Kidney capillary endothelial cell (primary cell): ENCODE measurements around the gene CIITA.
A peak's percentile ranks its signal among the peaks of the same experiment; 100 is the strongest.
"Not testable (repeated sequence)": the region's sequence is repeated elsewhere in the genome, so short reads cannot be mapped to it uniquely, and the experiment has no call there.

ENCODE experiments used
- DNase-seq: peaks from one replicate; pipeline ENCODE4 v3.0.0-alpha.2; 2018; ENCODE audit warnings: low spot score

CIITA gene

GRCh38 chr16:10876799-10877341 is at the start of gene CIITA:
CIITA (plus strand) TSS chr16:10877202; CDS start chr16:10877331, 129 bp downstream.
- no peak for DNase-seq

DNA sequence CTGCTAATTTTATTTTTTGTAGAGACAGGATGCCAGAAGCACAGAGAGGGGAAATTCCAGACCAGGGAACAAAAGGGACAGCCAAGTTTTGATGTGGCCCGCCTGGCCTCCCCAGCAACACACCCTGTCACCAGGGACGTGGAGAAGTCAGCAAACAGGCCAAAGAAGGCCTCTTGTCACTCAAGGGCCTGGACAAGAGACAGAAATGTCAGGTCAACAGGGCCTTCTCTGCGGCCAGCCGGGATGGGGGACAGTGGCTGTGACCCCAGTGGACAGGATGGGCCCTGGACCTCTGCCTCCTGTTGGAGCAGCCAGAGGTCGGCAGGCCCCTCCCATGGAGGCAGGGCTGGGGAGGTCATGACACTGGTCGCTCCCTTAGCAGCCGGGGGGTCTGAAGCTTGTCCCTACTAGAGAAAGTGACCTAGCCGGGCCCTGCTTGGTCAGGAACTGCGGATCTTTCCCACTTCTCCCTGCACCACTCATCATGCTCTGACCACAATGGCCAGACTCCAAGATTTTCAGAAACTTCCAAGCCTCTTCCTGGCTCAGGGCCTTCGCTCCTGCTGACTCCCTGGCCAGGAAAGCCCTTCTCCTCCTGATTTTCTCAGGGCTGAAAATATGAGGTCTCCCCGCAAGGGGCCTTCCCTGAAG is 49.2 kb upstream of the CIITA start:
- DNase-seq, result peak; percentile 6

DNA sequence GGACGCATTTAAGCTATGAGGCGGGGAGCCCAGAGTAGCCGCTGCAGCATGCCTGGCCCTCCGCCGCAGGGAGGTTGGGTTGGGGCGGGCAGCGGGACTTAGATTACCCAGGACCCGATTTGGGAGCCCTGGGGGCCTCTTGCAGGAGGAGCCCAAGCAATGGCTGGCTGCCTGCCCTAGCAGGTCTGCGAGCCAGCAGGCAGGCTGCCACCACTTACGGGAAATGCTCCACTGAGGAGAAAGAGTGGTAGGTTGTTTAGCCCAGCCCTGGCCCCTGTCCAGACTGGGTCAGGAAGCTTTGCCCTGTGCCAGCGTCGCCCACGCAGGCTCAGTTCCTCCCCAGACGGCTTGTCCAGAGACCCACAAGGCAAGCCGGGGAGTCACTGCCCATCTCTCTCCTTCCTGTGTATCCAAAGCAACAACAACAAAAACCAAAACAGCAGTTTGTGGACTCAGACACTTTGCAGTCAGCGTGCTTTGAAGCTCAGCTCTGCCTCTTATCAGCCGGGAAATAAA is 48.1 kb upstream of the CIITA start:
- peak; percentile 59 for DNase-seq

DNA sequence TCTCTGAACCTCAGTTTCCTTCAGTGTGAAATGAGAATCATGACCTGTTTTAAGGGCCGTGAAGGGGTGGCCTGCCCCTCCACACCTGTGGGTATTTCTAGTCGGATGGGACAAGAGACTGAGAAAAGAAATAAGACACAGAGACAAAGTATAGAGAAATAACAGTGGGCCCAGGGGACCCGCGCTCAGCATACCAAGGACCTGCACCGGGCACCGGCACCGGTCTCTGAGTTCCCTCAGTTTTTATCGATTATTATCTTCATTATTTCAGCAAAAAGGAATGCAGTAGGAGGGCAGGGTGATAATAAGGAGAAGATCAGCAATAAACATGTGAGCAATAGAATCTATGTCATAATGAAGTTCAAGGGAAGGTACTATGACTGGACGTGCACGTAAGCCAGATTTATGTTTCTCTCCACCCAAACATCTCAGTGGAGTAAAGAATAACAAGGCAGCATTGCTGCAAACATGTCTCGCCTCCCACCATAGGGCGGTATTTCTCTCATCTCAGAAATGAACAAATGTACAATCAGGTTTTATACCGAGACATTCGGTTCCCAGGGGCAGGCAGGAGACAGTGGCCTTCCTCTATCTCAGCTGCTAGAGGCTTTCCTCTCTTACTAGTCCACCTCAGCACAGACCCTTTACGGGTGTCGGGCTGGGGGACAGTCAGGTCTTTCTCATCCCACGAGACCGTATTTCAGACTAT is 47.5 kb upstream of the CIITA start:
- not testable (repeated sequence) for DNase-seq

DNA sequence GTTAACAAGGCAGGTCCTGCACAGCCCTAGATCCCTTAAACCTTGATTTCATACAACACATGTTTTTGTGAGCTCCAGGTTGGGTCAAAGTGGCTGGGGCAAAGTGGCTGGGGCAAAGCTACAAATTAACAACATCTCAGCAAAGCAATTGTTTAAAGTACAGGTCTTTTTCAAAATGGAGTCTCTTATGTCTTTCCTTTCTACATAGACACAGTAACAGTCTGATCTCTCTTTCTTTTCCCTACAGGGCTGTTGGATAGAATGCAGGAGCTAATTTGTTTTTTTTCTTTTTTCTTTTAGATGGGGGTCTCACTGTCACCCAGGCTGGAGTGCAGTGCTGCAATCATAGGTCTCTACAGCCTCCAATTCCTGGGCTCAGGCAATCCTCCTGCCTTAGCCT is 46.8 kb upstream of the CIITA start:
- DNase-seq, result not testable (repeated sequence)

DNA sequence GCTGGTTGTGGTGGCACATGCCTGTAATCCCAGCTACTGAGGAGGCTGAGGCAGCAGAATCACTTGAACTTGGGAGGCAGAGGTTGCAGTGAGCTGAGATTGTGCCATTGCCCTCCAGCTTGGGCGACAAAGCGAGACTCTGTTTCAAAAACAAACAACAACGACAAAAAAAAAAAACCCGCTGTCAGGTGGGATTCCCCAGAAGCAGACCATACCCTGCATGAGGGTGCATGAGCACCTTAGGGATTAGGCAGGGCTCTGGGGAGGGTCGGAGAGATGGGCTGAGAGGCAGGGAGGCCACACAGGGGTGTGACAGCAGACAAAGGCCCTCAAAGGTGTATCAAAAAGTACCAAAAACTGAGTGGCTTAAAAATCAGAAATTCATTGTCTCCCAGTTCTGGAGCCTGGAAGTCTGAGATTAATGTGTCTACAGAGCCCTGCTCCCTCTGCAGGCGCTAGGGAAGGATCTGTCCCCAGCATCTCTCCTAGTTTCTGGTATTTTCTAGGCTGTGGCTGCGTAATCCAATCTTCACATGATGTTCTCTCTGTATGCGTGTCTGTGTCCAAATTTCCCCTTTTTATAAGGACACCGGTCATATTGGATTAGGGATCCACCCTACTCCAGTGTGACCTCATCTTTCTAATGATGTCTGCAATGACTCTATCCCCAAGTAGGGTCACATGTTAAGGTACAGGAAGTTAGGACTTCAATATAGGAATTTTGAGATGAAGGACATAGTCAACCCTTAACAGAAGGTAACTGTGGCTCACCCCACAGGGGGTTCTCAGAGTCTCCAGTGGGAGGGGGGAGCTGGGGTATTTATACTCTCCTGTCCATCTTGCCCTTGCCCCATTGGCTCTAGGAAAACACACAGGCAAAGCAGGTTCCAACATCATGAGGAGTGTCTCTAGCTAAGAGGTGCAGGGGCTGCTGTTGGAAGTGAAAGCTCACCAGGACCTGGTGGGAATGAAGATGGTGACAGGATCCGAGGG is 44.8 kb upstream of the CIITA start:
- no peak for DNase-seq

- no peak for DNase-seq
Measured at GRCh38 chr16:10833271-10833670, 43.7 kb upstream of the CIITA start.

GRCh38 chr16:10834130-10834529 is 42.9 kb upstream of the CIITA start:
- no peak for DNase-seq

DNA sequence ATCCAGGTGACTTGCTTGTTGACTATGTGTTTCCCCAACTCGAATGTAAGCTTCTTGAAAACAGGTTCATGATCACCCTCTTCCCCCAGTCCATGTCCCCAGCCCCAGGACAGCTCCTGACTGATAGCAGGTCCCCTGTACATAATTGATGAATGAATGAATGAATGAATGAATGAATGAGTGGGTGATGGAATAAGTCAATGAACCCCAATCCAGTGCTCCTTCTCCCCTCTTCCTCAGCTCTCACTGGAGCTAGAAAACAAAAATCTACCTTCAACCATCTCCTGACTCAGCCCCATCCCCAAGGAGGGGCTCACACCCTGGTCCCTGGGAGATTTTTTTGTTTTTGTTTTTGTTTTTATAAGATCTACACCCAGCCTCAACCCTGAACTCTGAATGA is 42.2 kb upstream of the CIITA start:
- no peak for DNase-seq

DNA sequence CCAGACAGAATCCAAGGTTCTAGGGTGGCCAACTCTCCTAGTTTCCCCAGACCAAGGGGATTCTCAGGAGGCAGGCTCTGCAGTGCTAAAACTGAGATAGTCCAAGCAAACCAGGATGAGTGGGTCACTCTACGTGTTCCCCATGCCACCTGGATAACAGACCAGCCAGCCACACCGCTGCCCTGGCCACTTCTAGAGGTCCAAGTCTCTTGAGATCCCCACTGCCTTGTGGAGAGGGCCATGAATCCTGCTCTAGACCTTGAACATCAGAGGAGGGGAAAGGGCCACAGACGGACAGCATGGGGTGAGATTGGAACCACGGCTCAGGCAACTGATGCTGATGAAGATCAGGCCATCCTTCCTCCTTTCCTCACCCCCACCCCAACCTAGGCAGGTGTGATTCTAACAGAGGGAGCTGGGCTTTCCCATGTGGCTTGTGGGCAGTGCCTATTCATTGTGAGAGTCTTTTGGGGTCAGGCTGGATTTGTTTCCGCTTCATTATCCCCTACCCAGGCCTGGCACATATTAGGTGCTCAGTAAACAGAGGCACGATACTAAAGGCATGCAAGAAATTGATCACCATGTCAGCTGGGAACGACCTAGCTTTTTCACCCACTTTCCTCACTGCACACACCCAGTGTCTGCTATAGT is 41.6 kb upstream of the CIITA start:
- DNase-seq, result no peak

GRCh38 chr16:10836174-10836853 is 40.7 kb upstream of the CIITA start:
- no peak for DNase-seq

GRCh38 chr16:10838621-10839278 is 38.3 kb upstream of the CIITA start:
- no peak for DNase-seq

GRCh38 chr16:10839279-10839666 is 37.7 kb upstream of the CIITA start:
- no peak for DNase-seq

- DNase-seq, result no peak
Measured at GRCh38 chr16:10840703-10841102, 36.3 kb upstream of the CIITA start.

DNA sequence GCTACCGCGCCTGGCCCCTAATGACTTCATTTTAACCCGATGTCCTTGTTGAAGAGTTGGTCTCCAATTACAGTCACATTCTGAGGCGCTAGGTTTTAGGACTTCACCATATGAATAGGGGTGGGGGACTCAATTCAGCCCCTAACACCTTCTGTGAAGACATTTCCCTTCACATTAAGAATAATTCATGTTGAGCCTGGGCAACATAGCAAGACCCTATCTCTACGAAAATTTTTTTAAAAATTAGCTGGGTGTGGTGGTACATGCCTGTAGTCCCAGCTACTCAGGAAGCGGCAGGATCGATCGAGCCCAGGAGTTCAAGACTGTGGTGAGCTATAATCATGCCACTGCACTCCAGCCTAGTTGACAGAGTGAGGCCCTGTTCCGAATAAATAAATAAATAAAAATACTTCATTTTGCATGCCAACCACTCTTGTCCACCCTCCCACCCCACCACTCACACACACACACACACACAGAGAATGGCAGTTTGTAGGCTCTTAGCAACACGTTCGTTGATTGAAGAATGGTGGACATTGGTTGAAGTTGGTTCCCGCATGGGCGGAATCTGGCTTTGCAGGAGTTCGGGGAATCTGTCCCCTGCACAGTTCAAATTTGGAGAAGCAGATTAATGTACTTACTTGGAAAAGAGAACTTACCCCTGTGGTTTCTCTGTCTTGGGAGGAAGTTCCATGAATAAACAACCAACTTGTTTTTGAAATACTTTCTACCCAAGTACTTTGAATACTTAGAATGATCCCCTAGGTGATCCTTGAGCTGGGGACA is 30.6 kb upstream of the CIITA start:
- DNase-seq, result no peak

DNA sequence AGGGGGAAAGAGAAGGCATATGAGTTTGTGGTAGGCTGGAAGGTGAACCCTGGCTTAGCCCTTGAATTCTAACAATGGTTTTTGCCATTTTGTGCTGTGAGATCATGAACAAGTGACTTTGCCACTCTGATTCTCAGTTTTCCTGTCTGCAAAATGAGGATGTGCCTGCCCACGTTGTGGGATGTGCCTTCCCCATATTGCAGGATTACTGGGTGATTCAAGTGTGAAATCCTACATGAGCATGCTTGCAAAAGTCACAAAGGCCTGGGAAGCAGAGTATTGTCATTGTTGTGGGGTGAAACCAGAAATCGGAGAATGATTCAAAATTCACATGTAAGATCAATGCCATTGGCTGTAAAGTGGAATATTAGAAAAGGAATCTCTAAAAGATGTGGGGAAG is 29.8 kb upstream of the CIITA start:
- no peak for DNase-seq

GRCh38 chr16:10849736-10850477 is 27.1 kb upstream of the CIITA start:
- DNase-seq, result no peak

DNA sequence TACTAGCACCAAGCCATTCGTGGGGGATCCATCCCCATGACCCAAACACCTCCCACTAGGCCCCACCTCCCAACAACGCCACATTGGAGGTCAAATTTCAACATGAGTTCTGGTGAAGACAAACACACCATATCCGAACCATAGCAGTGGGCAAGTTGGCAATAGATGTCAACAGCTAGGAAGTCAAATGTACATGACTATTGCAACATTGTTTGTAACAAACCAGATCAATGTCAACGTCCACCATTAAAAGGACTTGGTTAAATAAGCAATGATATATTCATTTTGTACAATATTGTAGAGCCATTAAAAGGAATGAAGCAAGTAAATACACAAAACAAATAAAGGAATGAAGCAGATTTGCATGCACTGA is 26.5 kb upstream of the CIITA start:
- DNase-seq, result no peak

DNA sequence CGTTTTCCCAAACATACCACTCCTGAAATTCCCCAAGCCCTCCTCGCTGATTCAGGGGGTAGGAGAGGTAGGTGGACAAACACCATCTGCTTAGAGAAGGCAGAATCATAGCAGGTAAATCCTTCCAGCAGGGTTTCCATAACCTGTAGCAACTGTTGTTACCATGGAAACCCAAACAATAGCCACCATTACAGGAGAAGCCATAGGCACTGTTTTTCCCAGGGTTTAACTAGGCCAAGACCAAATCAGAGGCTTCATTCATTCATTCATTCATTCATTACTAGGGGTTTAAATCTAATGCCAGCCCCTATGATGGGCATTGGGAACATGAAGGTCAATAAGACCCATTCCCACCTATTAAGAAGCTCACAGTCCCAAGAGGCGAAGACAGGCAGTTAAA is 25.5 kb upstream of the CIITA start:
- DNase-seq, result no peak
